CD14-positive monocyte (primary cell): Measurements from ENCODE around the gene MAP7D1. TPM values are rescaled to one million over a fixed set of nuclear protein-coding genes. Genes with fewer than 3 reads are reported as not detected.

Source experiments
- DNase-seq, 3 donors: peaks; one replicate each; pipeline ENCODE4 v3.0.0-alpha.2; 2011 to 2022
- H2AFZ ChIP-seq: 2 replicates; pipeline ENCODE4 v1.6.0; 2012; ENCODE audit warnings: mild to moderate bottlenecking, low read depth, low read length, inconsistent platforms; ENCODE audit not compliant: insufficient read depth, poor library complexity, severe bottlenecking
- H3K27ac ChIP-seq, 2 donors: 1 replicate in 1 of 2; 2 replicates in 1 of 2; pipeline ENCODE4 v1.5.1; 2012 to 2013; ENCODE audit warnings: low read length in 2 of 2, control low read depth in 1 of 2, inconsistent platforms in 1 of 2, low read depth in 1 of 2, mild to moderate bottlenecking in 1 of 2
- H3K27me3 ChIP-seq, 2 donors: one replicate each; pipeline versions ENCODE4 v1.6.0 to v1.6.1; 2011 to 2013; ENCODE audit warnings: low read length in 2 of 2; ENCODE audit not compliant: control insufficient read depth in 2 of 2, insufficient read depth in 2 of 2
- H3K36me3 ChIP-seq, 2 donors: replicated peaks in 1 of 2; 1 replicate in 1 of 2; 2 replicates in 1 of 2; pipeline versions ENCODE4 v1.5.1 to v1.6.1; 2012 to 2013; ENCODE audit warnings: low read length in 2 of 2, control low read depth in 1 of 2, inconsistent platforms in 1 of 2, mild to moderate bottlenecking in 1 of 2; ENCODE audit not compliant: insufficient read depth in 2 of 2, control insufficient read depth in 1 of 2
- H3K4me1 ChIP-seq, 2 donors: 1 replicate in 1 of 2; 2 replicates in 1 of 2; pipeline versions ENCODE4 v1.5.1 to v1.6.1; 2012 to 2013; ENCODE audit warnings: low read length in 2 of 2, control low read depth in 1 of 2, inconsistent platforms in 1 of 2, mild to moderate bottlenecking in 1 of 2, moderate library complexity in 1 of 2; ENCODE audit not compliant: insufficient read depth in 2 of 2, control insufficient read depth in 1 of 2
- H3K4me2 ChIP-seq: replicated peaks from 2 replicates; pipeline ENCODE3; 2012; ENCODE audit warnings: low read length, moderate library complexity, mild to moderate bottlenecking; ENCODE audit not compliant: poor library complexity, severe bottlenecking; ENCODE audit errors: extremely low read depth
- H3K4me3 ChIP-seq, 3 experiments: fragments of 200-600 bp in 1 of 3; sonication (generic) in 1 of 3; replicated peaks in 1 of 3; 1 replicate in 2 of 3; 2 replicates in 1 of 3; pipeline ENCODE4 v1.5.1; 2011 to 2013; ENCODE audit warnings: low read length in 3 of 3, mild to moderate bottlenecking in 3 of 3, control low read depth in 2 of 3, low read depth in 2 of 3, inconsistent platforms in 1 of 3, moderate library complexity in 1 of 3
- H3K79me2 ChIP-seq: 2 replicates; pipeline ENCODE4 v1.6.0; 2012; ENCODE audit warnings: mild to moderate bottlenecking, control low read depth, inconsistent platforms, low read length, moderate library complexity; ENCODE audit not compliant: insufficient read depth
- H3K9ac ChIP-seq: 2 replicates; pipeline ENCODE4 v1.6.0; 2017; ENCODE audit warnings: low read length, mild to moderate bottlenecking; ENCODE audit not compliant: insufficient read depth, poor library complexity, severe bottlenecking
- H3K9me3 ChIP-seq, 2 donors: replicated peaks in 1 of 2; 1 replicate in 1 of 2; 2 replicates in 1 of 2; pipeline versions ENCODE4 v1.5.1 to v1.6.1; 2012 to 2013; ENCODE audit warnings: low read length in 2 of 2, control low read depth in 1 of 2; ENCODE audit not compliant: control insufficient read depth in 1 of 2, insufficient read depth in 1 of 2
- H4K20me1 ChIP-seq: 2 replicates; pipeline ENCODE4 v1.6.0; 2012; ENCODE audit warnings: mild to moderate bottlenecking, low read length, control low read depth, moderate library complexity; ENCODE audit not compliant: insufficient read depth
- H3K27ac Mint-ChIP-seq, 7 donors: one replicate each; pipeline ENCODE4 v1.8.0; 2020; ENCODE audit warnings: mild to moderate bottlenecking in 7 of 7, mixed read lengths in 7 of 7, moderate library complexity in 6 of 7, inconsistent platforms in 2 of 7
- H3K27me3 Mint-ChIP-seq, 3 donors: one replicate each; pipeline ENCODE4 v1.8.0; 2021 to 2022; ENCODE audit warnings: low read depth in 3 of 3, mild to moderate bottlenecking in 3 of 3, mixed read lengths in 3 of 3, moderate library complexity in 3 of 3, inconsistent platforms in 1 of 3
- H3K36me3 Mint-ChIP-seq, 2 donors: one replicate each; pipeline ENCODE4 v1.8.0; 2020; ENCODE audit warnings: mixed read lengths in 2 of 2, inconsistent platforms in 1 of 2, mild to moderate bottlenecking in 1 of 2
- H3K4me1 Mint-ChIP-seq: one replicate; pipeline ENCODE4 v1.8.0; 2020; ENCODE audit warnings: mild to moderate bottlenecking, mixed read lengths
- H3K4me3 Mint-ChIP-seq, 2 donors: one replicate each; pipeline ENCODE4 v1.8.0; 2020; ENCODE audit warnings: mild to moderate bottlenecking in 2 of 2, mixed read lengths in 2 of 2, moderate library complexity in 1 of 2
- H3K9me3 Mint-ChIP-seq, 7 donors: one replicate each; pipeline ENCODE4 v1.8.0; 2020 to 2022; ENCODE audit warnings: mixed read lengths in 7 of 7, mild to moderate bottlenecking in 6 of 7, moderate library complexity in 6 of 7, inconsistent platforms in 2 of 7
- CTCF ChIP-seq: fragments of 200-600 bp; IDR thresholded peaks from one replicate; pipeline ENCODE4 v1.8.0; 2022; ENCODE audit warnings: antibody characterized with exemption, mild to moderate bottlenecking
- WGBS: methylation state at CpG from one replicate; pipeline ENCODE4 v1.1.5; 2013; ENCODE audit warnings: missing lambda C conversion rate; ENCODE audit not compliant: insufficient coverage; 5-methylcytosine and 5-hydroxymethylcytosine counted together
- intact Hi-C, 2 donors: fragments of 100-400 bp; cut with micrococcal nuclease; formaldehyde crosslinking; loops; one replicate each; pipeline versions ENCODE4 v1.15.0 to v1.15.1; 2023
- polyA plus RNA-seq, 3 donors: library from polyadenylated mRNA; depleted of rRNA in 1 of 3; unstranded in 2 of 3; stranded (reverse) in 1 of 3; fragments of 300-500 nt in 2 of 3; fragments of >200 nt in 1 of 3; fragmentation: Illumina TruSeq in 2 of 3; gene quantifications; 1 replicate in 2 of 3; 2 replicates in 1 of 3; pipeline ENCODE4 v1.2.3, GENCODE V29; 2012 to 2021

Gene MAP7D1
- polyA plus RNA-seq, 3 donors: 12.3 to 153 (median 13.6) TPM

- no peak for DNase-seq
- H3K9me3 Mint-ChIP-seq: peaks cover 0 to 3% (median 0%) of the 10 kb centered on the region in 7 donors
- WGBS: 86% methylated on average over 1 of the region's 3 CpGs
- peaks cover 0 to 3% (median 2%) of the 10 kb centered on the region in 3 donors for H3K27me3 Mint-ChIP-seq
- Histone ChIP-seq H3K4me2 (no peak overlapping the region), H3K27me3 (no peaks in the 10 kb centered on the region), H4K20me1 (peaks cover 100% of the 10 kb centered on the region), H3K4me3 (no peak overlapping the region), H3K4me1 (peaks cover 0 to 5% of the 10 kb centered on the region in 2 donors), H3K27ac (peak overlapping the region in 1 of 2 donors; percentile 37), H3K79me2 (peaks cover 96% of the 10 kb centered on the region), H3K9ac (no peak overlapping the region), H3K36me3 (peaks cover 42 to 57% of the 10 kb centered on the region in 2 donors), H2AFZ (no peak overlapping the region), H3K9me3 (no peaks in the 10 kb centered on the region)
- peaks cover 31% of the 10 kb centered on the region for H3K4me1 Mint-ChIP-seq
- H3K36me3 Mint-ChIP-seq: peaks cover 59 to 78% of the 10 kb centered on the region in 2 donors
- no peak overlapping the region for H3K4me3 Mint-ChIP-seq
- intact Hi-C loops: no loop called here
- no peak for TF ChIP-seq CTCF
- H3K27ac Mint-ChIP-seq: peak overlapping the region in 6 of 7 donors; percentile 37 to 86 (median 66)
These were observed 12.6 kb downstream of the MAP7D1 start for GRCh38 chr1:36168514-36168913.

GRCh38 chr1:36170643-36171412 is 14.9 kb downstream of the MAP7D1 start:
- H3K27me3 Mint-ChIP-seq: peaks cover 0 to 5% (median 3%) of the 10 kb centered on the region in 3 donors
- peak overlapping the region in 1 of 2 donors; percentile 44 for H3K27ac ChIP-seq
- 90% methylated on average over 4 of the region's 12 CpGs for WGBS
- H3K4me1 Mint-ChIP-seq: peaks cover 20% of the 10 kb centered on the region
- no peaks in the 10 kb centered on the region for H3K9me3 ChIP-seq
- H3K36me3 ChIP-seq: peaks cover 63 to 80% of the 10 kb centered on the region in 2 donors
- H2AFZ ChIP-seq: no peak overlapping the region
- peaks cover 71 to 90% of the 10 kb centered on the region in 2 donors for H3K36me3 Mint-ChIP-seq
- H3K4me3 Mint-ChIP-seq: no peak overlapping the region
- DNase-seq: no peak
- H3K27me3 ChIP-seq: no peaks in the 10 kb centered on the region
- no peak overlapping the region for H3K4me3 ChIP-seq
- no peaks in the 10 kb centered on the region for H3K9me3 Mint-ChIP-seq
- peaks cover 100% of the 10 kb centered on the region for H4K20me1 ChIP-seq
- no peak overlapping the region for H3K9ac ChIP-seq
- peaks cover 0 to 4% of the 10 kb centered on the region in 2 donors for H3K4me1 ChIP-seq
- intact Hi-C loops: no loop called here
- H3K79me2 ChIP-seq: peaks cover 78% of the 10 kb centered on the region
- no peak for TF ChIP-seq CTCF
- no peak overlapping the region for H3K4me2 ChIP-seq
- H3K27ac Mint-ChIP-seq: peak overlapping the region in 4 of 7 donors; percentile 16 to 61 (median 30)
